B cell (primary cell): ENCODE data around the gene VAV3. TPM values are rescaled to one million over a fixed set of nuclear protein-coding genes. Genes with fewer than 3 reads are reported as not detected.

ENCODE experiments used
- ATAC-seq: fragments of 200-7000 bp; cut with Tn5 transposase; one replicate; pipeline ENCODE4 v1.10.0; 2021; ENCODE audit warnings: low read depth, mild to moderate bottlenecking, moderate number of reproducible peaks, moderate library complexity
- CTCF ChIA-PET: fragments of 350-600 bp; sonication (Branson Sonifier 250); formaldehyde crosslinking; loops from one replicate; lab custom pipeline; 2021; ENCODE audit warnings: antibody characterized with exemption, inconsistent platforms; lab: Charles Lee
- POLR2A ChIA-PET: fragments of 350-600 bp; sonication (Branson Sonifier 250); formaldehyde crosslinking; loops from one replicate; lab custom pipeline; 2021; ENCODE audit warnings: antibody characterized with exemption; lab: Charles Lee
- DNase-seq: peaks from one replicate; pipeline ENCODE4 v3.0.0; 2013
- H2AFZ ChIP-seq: 2 replicates; pipeline ENCODE4 v1.6.1; 2012; ENCODE audit warnings: mild to moderate bottlenecking, low read depth, low read length; ENCODE audit not compliant: insufficient read depth, poor library complexity, severe bottlenecking
- H3K27ac ChIP-seq, 2 donors: 1 replicate in 1 of 2; 2 replicates in 1 of 2; pipeline ENCODE4 v1.5.1; 2012 to 2013; ENCODE audit warnings: low read length in 2 of 2, mild to moderate bottlenecking in 2 of 2, moderate library complexity in 1 of 2
- H3K27me3 ChIP-seq, 4 experiments: fragments of 200-600 bp in 1 of 4; sonication (generic) in 1 of 4; replicated peaks in 1 of 4; 1 replicate in 2 of 4; 2 replicates in 2 of 4; pipeline versions ENCODE4 v1.6.1 to v1.7.0; 2013 to 2016; ENCODE audit warnings: low read length in 3 of 4, mild to moderate bottlenecking in 2 of 4, mixed read lengths in 1 of 4, moderate library complexity in 1 of 4; ENCODE audit not compliant: insufficient read depth in 4 of 4, control insufficient read depth in 3 of 4; ENCODE audit errors: control extremely low read depth in 1 of 4
- H3K36me3 ChIP-seq, 2 experiments: replicated peaks in 1 of 2; 1 replicate in 1 of 2; 2 replicates in 1 of 2; pipeline versions ENCODE4 v1.6.1 to v1.7.1; 2013; ENCODE audit warnings: low read length in 1 of 2; ENCODE audit not compliant: insufficient read depth in 2 of 2, control insufficient read depth in 1 of 2; ENCODE audit errors: control extremely low read depth in 1 of 2, extremely low read depth in 1 of 2
- H3K4me1 ChIP-seq, 2 donors: fragments of 200-600 bp in 1 of 2; sonication (generic) in 1 of 2; 1 replicate in 1 of 2; 2 replicates in 1 of 2; pipeline versions ENCODE4 v1.5.1 to v1.6.1; 2013 to 2017; ENCODE audit warnings: low read length in 2 of 2; ENCODE audit not compliant: control insufficient read depth in 2 of 2, insufficient read depth in 2 of 2
- H3K4me2 ChIP-seq: replicated peaks from 2 replicates; pipeline ENCODE3; 2012; ENCODE audit warnings: mild to moderate bottlenecking, low read depth, low read length; ENCODE audit not compliant: poor library complexity, severe bottlenecking
- H3K4me3 ChIP-seq, 5 experiments: fragments of 200-600 bp in 1 of 5; sonication (generic) in 1 of 5; 1 replicate in 3 of 5; 2 replicates in 2 of 5; pipeline versions ENCODE4 v1.5.1 to v1.7.0; 2011 to 2016; ENCODE audit warnings: low read length in 4 of 5, mild to moderate bottlenecking in 4 of 5, low read depth in 2 of 5, control low read depth in 1 of 5, moderate library complexity in 1 of 5; ENCODE audit not compliant: insufficient read depth in 1 of 5; ENCODE audit errors: control extremely low read depth in 1 of 5, extremely low read depth in 1 of 5
- H3K79me2 ChIP-seq: fragments of 200-600 bp; sonication (generic); one replicate; pipeline ENCODE4 v1.6.0; 2016; ENCODE audit warnings: low read length; ENCODE audit not compliant: control insufficient read depth, insufficient read depth
- H3K9ac ChIP-seq: fragments of 200-600 bp; sonication (generic); 2 replicates; pipeline ENCODE4 v1.6.1; 2017; ENCODE audit warnings: mild to moderate bottlenecking, low read length, moderate library complexity
- H3K9me3 ChIP-seq, 3 donors: one replicate each; pipeline versions ENCODE4 v1.6.1 to v1.7.1; 2013; ENCODE audit warnings: low read length in 2 of 3; ENCODE audit not compliant: control insufficient read depth in 2 of 3, insufficient read depth in 1 of 3; ENCODE audit errors: control extremely low read depth in 1 of 3
- H4K20me1 ChIP-seq: 2 replicates; pipeline ENCODE4 v1.6.0; 2012; ENCODE audit warnings: mild to moderate bottlenecking, low read length; ENCODE audit not compliant: insufficient read depth, control insufficient read depth, poor library complexity, severe bottlenecking
- H3K27ac Mint-ChIP-seq: one replicate; pipeline ENCODE4 v1.8.0; 2021; ENCODE audit warnings: mixed read lengths
- H3K27me3 Mint-ChIP-seq: one replicate; pipeline ENCODE4 v1.8.0; 2021; ENCODE audit warnings: mixed read lengths
- H3K4me1 Mint-ChIP-seq: one replicate; pipeline ENCODE4 v1.8.0; 2021; ENCODE audit warnings: mixed read lengths
- H3K4me3 Mint-ChIP-seq: one replicate; pipeline ENCODE4 v1.8.0; 2021; ENCODE audit warnings: mixed read lengths
- H3K9me3 Mint-ChIP-seq: one replicate; pipeline ENCODE4 v1.8.0; 2022; ENCODE audit warnings: mixed read lengths; ENCODE audit not compliant: insufficient read depth
- CTCF ChIP-seq: fragments of 200-600 bp; IDR thresholded peaks from one replicate; pipeline ENCODE4 v1.8.0; 2022; ENCODE audit warnings: antibody characterized with exemption, mild to moderate bottlenecking
- EZH2 ChIP-seq: IDR thresholded peaks from 2 replicates; pipeline ENCODE4 v1.6.1; 2012; ENCODE audit warnings: borderline replicate concordance, low read depth, mild to moderate bottlenecking, moderate library complexity, low read length; ENCODE audit not compliant: insufficient read depth, poor library complexity, severe bottlenecking
- WGBS: methylation state at CpG from one replicate; pipeline ENCODE4 v1.1.5; 2013; ENCODE audit warnings: missing lambda C conversion rate; ENCODE audit not compliant: insufficient coverage; 5-methylcytosine and 5-hydroxymethylcytosine counted together
- intact Hi-C: fragments of 100-400 bp; cut with micrococcal nuclease; formaldehyde crosslinking; loops from one replicate; pipeline ENCODE4 v1.10.0; 2022
- polyA plus RNA-seq: library from polyadenylated mRNA; depleted of rRNA; stranded (reverse); fragments of >200 nt; gene quantifications from 2 replicates; pipeline ENCODE4 v1.2.3, GENCODE V29; 2012
- total RNA-seq, 2 donors: library from RNA; stranded (reverse); fragments of 120-200 nt in 1 of 2; gene quantifications; 1 replicate in 1 of 2; 2 replicates in 1 of 2; pipeline versions ENCODE4 v1.2.3 to v1.2.4, GENCODE V29; 2013 to 2022

The VAV3 gene
- total and polyA plus RNA-seq, 2 donors (not counting 1 experiment from before 2014, with no cell fraction given) = 14.8 to 32.5 TPM

GRCh38 chr1:107547363-107548155 is 417.4 kb downstream of the VAV3 start:
- Mint-ChIP-seq H3K4me3 (no peak overlapping the region), H3K4me1 (no peaks in the 10 kb centered on the region), H3K27me3 (no peaks in the 10 kb centered on the region), H3K9me3 (no peaks in the 10 kb centered on the region), H3K27ac (no peak overlapping the region)
- Histone ChIP-seq H3K36me3 (no peaks in the 10 kb centered on the region), H2AFZ (no peak overlapping the region), H4K20me1 (no peaks in the 10 kb centered on the region), H3K4me1 (peaks cover 3 to 7% of the 10 kb centered on the region in 2 donors), H3K9ac (no peak overlapping the region), H3K27ac (no peak overlapping the region), H3K9me3 (no peaks in the 10 kb centered on the region), H3K27me3 (no peaks in the 10 kb centered on the region), H3K4me2 (no peak overlapping the region), H3K4me3 (no peak overlapping the region), H3K79me2 (no peaks in the 10 kb centered on the region)
- 100% methylated on average over 1 of the region's 4 CpGs for WGBS
- DNase-seq (no peak), ATAC-seq (no peak)
- intact Hi-C loops = no loop called here
- ChIA-PET POLR2A (no interaction called here), CTCF (interaction anchor here (1.1 to 4.1 kb wide), 2 partner anchors 14 to 18 kb away, joined by 3 to 13 read pairs; no protein-coding TSS in a partner anchor)
- TF ChIP-seq CTCF (no peak), EZH2 (no peak)

GRCh38 chr1:107546576-107546975 is 418.4 kb downstream of the VAV3 start:
- H2AFZ ChIP-seq = no peak overlapping the region
- Mint-ChIP-seq H3K27me3 (no peaks in the 10 kb centered on the region), H3K9me3 (no peaks in the 10 kb centered on the region), H3K4me3 (no peak overlapping the region), H3K27ac (no peak overlapping the region), H3K4me1 (no peaks in the 10 kb centered on the region)
- H3K27me3 ChIP-seq = no peaks in the 10 kb centered on the region
- TF ChIP-seq EZH2 (no peak), CTCF (no peak)
- peaks cover 3 to 7% of the 10 kb centered on the region in 2 donors for H3K4me1 ChIP-seq
- DNase-seq = no peak
- CTCF ChIA-PET = interaction anchor here (1.1 to 4.1 kb wide), 2 partner anchors 13 to 17 kb away, joined by 3 to 13 read pairs; no protein-coding TSS in a partner anchor
- POLR2A ChIA-PET = no interaction called here
- WGBS = 83% methylated on average over 4 of the region's 4 CpGs
- H3K27ac ChIP-seq = no peak overlapping the region
- H3K9ac ChIP-seq = no peak overlapping the region
- H3K79me2 ChIP-seq = no peaks in the 10 kb centered on the region
- H3K4me3 ChIP-seq = no peak overlapping the region
- intact Hi-C loops = no loop called here
- H4K20me1 ChIP-seq = no peaks in the 10 kb centered on the region
- H3K9me3 ChIP-seq = no peaks in the 10 kb centered on the region
- no peak for ATAC-seq
- no peaks in the 10 kb centered on the region for H3K36me3 ChIP-seq
- H3K4me2 ChIP-seq = no peak overlapping the region
